Tibial artery (tissue), 4 donors: ENCODE data around the gene XRN1.

Experiments used
- DNase-seq, 2 donors: peaks; one replicate each; pipeline ENCODE4 v3.0.0-alpha.2; 2019
- H3K27ac ChIP-seq, 2 donors: fragments of 200-600 bp; sonication (generic) in 1 of 2; 1 replicate in 1 of 2; 2 replicates in 1 of 2; pipeline ENCODE4 v1.5.1; 2018 to 2019; ENCODE audit warnings: mild to moderate bottlenecking in 1 of 2
- H3K27me3 ChIP-seq, 2 donors: fragments of 200-600 bp; sonication (generic) in 1 of 2; one replicate each; pipeline versions ENCODE4 v1.5.1 to v1.6.0; 2016 to 2019
- H3K36me3 ChIP-seq, 3 donors: fragments of 200-600 bp; sonication (generic) in 2 of 3; one replicate each; pipeline ENCODE4 v1.5.1; 2016 to 2019; ENCODE audit warnings: mild to moderate bottlenecking in 2 of 3
- H3K4me1 ChIP-seq, 4 donors: fragments of 200-600 bp; sonication (generic) in 2 of 4; 1 replicate in 3 of 4; 2 replicates in 1 of 4; pipeline ENCODE4 v1.5.1; 2016 to 2019
- H3K4me3 ChIP-seq, 2 donors: fragments of 200-600 bp; sonication (generic) in 1 of 2; 1 replicate in 1 of 2; 2 replicates in 1 of 2; pipeline ENCODE4 v1.5.1; 2018 to 2019; ENCODE audit warnings: mild to moderate bottlenecking in 2 of 2
- H3K9me3 ChIP-seq, 3 donors: fragments of 200-600 bp; sonication (generic) in 1 of 3; one replicate each; pipeline ENCODE4 v1.5.1; 2016 to 2019
- CTCF ChIP-seq, 2 experiments: fragments of 200-600 bp in 1 of 2; fragments of 450-650 bp in 1 of 2; IDR thresholded peaks; one replicate each; pipeline ENCODE4 v1.5.1; 2017 to 2019; ENCODE audit warnings: antibody characterized with exemption in 2 of 2, mild to moderate bottlenecking in 1 of 2, moderate library complexity in 1 of 2
- intact Hi-C: fragments of 100-400 bp; cut with DNase I; formaldehyde crosslinking; loops from one replicate; pipeline ENCODE4 v1.15.0; 2023; ENCODE audit warnings: low total_unique reads

The XRN1 gene

GRCh38 chr3:142263112-142263511 lies 184.7 kb downstream of the XRN1 start:
- intact Hi-C loops = no loop called here
- Histone ChIP-seq H3K27me3 (no peaks in the 10 kb centered on the region), H3K4me1 (no peaks in the 10 kb centered on the region), H3K27ac (no peak overlapping the region), H3K36me3 (no peaks in the 10 kb centered on the region), H3K4me3 (no peak overlapping the region), H3K9me3 (no peaks in the 10 kb centered on the region)
- no peak for DNase-seq
- TF ChIP-seq CTCF (IDR thresholded peaks at IDR 0.05) = no peak

- TF ChIP-seq CTCF (IDR thresholded peaks at IDR 0.05) = no peak
These were observed 188.5 kb downstream of the XRN1 start for GRCh38 chr3:142259359-142259758.

GRCh38 chr3:142256712-142257333 lies 191.0 kb downstream of the XRN1 start:
- no peak overlapping the region for H3K27ac ChIP-seq
- DNase-seq = no peak
- no peaks in the 10 kb centered on the region for H3K4me1 ChIP-seq
- no peak for TF ChIP-seq CTCF (IDR thresholded peaks at IDR 0.05)
- intact Hi-C loops = no loop called here
- no peak overlapping the region for H3K4me3 ChIP-seq
- H3K36me3 ChIP-seq = no peaks in the 10 kb centered on the region
- H3K9me3 ChIP-seq = peaks cover 0 to 4% (median 0%) of the 10 kb centered on the region in 3 donors
- no peaks in the 10 kb centered on the region for H3K27me3 ChIP-seq

More at GRCh38 chr3:142259359-142259758, 188.5 kb downstream of the XRN1 start:
- DNase-seq = no peak
- Histone ChIP-seq H3K27ac (no peak overlapping the region), H3K27me3 (no peaks in the 10 kb centered on the region), H3K4me3 (no peak overlapping the region), H3K4me1 (no peaks in the 10 kb centered on the region), H3K9me3 (peaks cover 0 to 4% (median 0%) of the 10 kb centered on the region in 3 donors), H3K36me3 (no peaks in the 10 kb centered on the region)
- intact Hi-C loops = no loop called here
